ENCODE results near the gene KCNV2.

GRCh38 chr9:2765250-2765880 lies 48.1 kb downstream of the KCNV2 start:
- TF ChIP-seq CTCF (conservative IDR thresholded peaks at IDR 0.05 in 1 of 2, IDR thresholded peaks at IDR 0.05 in 1 of 2; ENCODE audit: low read depth in 1 of 2, low read length in 2 of 2), result no peak
- TF ChIP-seq EZH2 (IDR thresholded peaks at IDR 0.05; ENCODE audit: low read length, missing control alignments), result no peak
